ENCODE measurements around the gene SLC12A7.

SLC12A7 gene

DNA sequence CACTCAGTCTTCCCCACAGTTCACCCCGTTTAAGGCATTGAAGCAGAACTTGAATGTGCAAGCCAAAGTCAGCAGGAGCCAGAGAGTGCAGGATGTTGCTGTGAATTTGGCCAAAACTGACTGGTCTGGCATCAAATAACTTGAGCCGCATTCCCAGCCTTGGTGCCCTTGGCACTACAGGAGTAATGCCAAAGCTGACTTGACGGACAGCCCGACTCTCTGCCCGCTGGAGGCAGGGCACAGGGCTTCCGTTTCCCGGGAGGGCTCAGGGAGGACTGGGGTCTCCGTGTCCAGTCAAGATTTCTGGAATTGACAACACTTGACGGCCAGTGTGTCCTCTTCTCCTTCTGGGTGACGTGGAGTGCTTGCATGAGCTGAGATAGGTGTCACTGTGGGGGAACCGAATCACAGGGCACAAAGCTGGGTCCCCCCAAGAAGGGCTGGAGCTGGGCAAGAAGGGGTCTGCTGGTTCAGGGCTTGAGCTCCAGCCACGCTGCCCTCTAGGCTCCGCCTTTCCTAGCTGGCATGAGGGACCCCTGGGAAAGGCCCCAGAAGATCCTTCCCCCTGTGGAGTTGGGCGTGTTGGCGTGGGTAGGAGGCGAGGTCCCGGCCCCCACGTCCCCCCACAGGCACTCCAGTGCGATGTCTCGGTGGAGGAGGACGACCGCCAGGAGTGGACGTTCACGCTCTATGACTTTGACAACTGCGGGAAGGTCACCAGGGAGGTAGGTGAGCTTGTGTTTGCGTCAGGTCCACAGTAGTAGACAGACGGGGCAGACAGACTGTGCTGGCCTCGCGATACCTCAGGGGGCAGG is 78.0 kb downstream of the SLC12A7 start:
- TF ChIP-seq, protein P1, sequence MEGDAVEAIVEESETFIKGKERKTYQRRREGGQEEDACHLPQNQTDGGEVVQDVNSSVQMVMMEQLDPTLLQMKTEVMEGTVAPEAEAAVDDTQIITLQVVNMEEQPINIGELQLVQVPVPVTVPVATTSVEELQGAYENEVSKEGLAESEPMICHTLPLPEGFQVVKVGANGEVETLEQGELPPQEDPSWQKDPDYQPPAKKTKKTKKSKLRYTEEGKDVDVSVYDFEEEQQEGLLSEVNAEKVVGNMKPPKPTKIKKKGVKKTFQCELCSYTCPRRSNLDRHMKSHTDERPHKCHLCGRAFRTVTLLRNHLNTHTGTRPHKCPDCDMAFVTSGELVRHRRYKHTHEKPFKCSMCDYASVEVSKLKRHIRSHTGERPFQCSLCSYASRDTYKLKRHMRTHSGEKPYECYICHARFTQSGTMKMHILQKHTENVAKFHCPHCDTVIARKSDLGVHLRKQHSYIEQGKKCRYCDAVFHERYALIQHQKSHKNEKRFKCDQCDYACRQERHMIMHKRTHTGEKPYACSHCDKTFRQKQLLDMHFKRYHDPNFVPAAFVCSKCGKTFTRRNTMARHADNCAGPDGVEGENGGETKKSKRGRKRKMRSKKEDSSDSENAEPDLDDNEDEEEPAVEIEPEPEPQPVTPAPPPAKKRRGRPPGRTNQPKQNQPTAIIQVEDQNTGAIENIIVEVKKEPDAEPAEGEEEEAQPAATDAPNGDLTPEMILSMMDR (conservative IDR thresholded peaks at IDR 0.05), result no peak
- H3K27ac ChIP-seq, result no peak overlapping the region

DNA sequence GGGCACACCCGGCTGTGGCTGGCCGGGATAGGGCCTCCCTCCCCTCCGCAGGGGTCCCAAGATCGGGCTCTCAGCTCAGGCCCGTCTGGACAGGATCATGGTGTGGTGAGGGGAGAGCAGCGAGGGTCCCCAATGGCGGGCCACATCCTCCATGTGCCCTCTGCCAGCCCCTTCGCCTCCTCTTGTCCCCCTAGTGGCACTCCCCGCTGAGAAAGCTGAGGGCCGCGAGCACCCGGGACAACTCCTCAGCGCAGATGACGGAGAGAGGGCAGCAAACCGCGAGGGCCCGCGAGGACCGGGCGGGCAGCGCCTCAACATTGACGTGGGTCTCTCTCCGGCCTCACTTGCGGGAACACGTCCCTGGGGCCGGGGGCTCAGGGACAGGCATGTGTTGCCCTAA is 78.7 kb downstream of the SLC12A7 start:
- H3K27ac ChIP-seq, result no peak overlapping the region
- TF ChIP-seq, protein P1 (conservative IDR thresholded peaks at IDR 0.05), result no peak

DNA sequence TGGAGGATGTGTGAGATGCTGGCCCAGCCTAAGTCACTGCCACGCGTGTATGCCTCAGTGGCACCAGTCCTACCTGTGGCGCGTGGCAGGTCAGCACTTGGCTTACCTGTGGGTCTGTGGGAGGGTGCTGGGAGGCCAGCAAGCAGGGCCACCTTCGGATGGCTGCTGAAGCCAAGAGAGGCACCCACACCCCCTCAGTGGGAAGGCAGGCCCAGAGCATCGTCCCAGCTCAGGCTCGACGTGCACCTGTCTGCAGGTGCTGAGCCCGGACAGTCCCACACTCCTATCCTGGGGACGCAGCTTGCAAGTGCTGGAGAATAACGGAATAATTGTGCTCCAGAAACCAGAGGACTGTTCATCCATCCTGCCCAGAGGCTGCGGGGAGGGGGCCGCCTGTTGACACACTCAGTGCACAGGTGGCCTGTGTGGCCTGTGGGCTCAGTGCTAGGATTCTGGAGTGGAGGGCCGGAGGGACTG is 79.3 kb downstream of the SLC12A7 start:
- H3K27ac ChIP-seq, result no peak overlapping the region
- TF ChIP-seq, protein P1 (conservative IDR thresholded peaks at IDR 0.05), result no peak

DNA sequence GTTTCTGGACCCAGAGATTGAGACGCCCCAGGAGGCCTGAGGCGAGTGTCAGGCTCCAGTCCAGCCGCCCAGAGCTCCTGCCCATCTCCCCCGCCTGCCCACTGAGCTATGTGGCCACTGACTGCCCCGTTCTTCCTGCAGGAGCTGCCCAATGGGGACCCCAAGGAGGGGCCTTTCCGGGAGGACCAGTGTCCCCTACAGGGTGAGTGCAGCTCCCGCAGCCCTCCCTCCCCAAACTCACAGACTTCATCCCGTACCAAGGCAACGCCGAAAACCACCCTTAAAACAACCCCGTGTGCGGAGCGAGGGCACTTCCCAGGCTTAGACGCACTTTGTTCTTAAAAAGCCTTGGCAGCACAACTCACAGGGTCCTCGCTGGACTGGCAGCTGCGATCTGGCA is 79.9 kb downstream of the SLC12A7 start:
- no peak overlapping the region for H3K27ac ChIP-seq
- TF ChIP-seq, protein P1 (conservative IDR thresholded peaks at IDR 0.05), result no peak

DNA sequence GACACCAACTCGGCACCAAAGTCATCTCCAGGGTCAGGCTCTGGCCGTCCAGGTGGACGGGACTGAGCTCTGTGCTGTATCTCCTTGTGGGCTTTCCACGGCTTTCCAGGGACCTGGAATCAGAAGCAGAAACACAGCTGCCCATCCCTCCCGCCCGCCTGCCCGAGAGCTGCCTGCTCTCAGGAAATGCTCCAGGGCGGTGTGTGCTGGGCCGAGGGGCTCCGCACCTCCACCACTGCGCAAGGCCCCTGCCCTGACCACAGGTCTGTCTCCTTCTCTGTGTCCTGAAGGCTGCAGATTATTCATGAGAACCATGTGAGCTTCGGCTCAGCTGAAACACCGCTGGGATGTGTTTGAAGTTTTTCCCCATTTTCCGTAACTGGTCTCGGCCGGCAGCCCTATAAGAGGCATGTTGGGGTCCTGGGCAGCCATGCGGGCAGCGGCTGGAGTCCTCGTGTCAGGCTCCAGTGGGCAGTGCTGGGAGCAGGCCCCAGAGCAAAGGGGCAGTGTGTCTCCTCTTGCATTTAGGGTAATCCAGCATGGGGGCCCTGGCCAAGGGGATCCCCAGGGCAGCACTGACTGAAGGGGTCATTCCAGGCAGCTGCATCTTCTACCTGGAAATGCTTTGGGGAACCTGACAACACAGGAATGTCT is 80.4 kb downstream of the SLC12A7 start:
- no peak overlapping the region for H3K27ac ChIP-seq
- TF ChIP-seq, protein P1 (conservative IDR thresholded peaks at IDR 0.05), result no peak

DNA sequence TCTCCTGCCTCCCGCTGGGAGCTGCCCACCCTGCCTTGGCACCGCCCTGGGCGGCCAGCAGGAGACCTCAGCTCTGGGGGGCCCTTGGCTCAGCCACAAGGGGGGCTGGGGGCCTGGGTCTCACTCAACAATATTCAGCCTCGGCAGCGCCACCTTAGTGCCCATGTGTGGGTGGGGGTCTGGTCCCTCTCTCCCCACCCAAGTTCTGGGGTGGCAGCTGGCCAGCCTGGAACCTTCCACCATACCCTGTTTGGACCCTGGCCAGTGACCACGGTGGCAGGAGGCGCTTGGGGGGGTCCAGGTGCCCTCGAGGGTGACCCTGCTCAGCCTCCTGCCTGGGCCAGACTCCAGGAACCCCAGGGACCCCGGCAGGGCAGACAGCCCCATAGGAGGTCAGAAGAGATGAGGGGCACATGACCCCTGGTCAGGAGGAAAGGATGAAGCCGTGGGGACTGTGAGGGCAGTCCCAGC is 81.0 kb downstream of the SLC12A7 start:
- TF ChIP-seq, protein P1 (conservative IDR thresholded peaks at IDR 0.05), result no peak
- H3K27ac ChIP-seq, result no peak overlapping the region

DNA sequence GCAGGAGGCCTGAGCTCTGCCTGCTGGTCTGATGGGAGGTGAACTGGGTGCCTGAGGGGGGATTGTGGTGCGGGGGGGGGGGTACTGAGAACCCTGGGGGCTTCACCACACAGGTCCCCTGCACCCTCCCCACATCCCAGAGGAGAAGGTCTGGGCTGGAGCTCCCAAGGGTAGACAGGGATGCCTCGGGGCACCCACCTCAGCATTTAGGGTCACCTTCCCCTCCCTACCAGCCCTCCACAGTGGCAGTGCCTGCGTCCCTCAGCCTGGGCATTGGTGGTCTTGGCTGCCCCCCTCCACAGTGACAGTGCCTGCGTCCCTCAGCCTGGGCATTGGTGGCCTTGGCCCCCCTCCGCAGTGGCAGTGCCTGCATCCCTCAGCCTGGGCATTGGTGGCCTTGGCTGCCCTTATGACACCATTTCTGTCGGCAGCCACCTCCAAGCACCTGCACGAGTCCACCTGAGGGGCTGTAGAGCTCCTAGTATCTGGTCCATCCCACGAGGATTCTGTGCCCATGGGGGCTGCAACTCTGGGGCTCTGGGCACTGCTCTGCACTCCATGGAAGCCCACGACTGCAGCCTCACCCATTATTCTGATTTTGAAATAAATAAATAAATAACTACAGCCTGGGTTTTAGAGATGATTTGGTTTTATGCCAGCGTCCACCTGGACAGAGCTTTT is 81.8 kb downstream of the SLC12A7 start:
- no peak overlapping the region for H3K27ac ChIP-seq
- TF ChIP-seq, protein P1 (conservative IDR thresholded peaks at IDR 0.05), result no peak

All from VCaP (cell line).